ENCODE data around the gene ALKBH2. TPM values are rescaled to one million over a fixed set of nuclear protein-coding genes. Genes with fewer than 3 reads are reported as not detected.

ALKBH2 gene
- total and polyA plus RNA-seq, 2 donors from 2014 or later, result 14.7 to 18.8 TPM

DNA sequence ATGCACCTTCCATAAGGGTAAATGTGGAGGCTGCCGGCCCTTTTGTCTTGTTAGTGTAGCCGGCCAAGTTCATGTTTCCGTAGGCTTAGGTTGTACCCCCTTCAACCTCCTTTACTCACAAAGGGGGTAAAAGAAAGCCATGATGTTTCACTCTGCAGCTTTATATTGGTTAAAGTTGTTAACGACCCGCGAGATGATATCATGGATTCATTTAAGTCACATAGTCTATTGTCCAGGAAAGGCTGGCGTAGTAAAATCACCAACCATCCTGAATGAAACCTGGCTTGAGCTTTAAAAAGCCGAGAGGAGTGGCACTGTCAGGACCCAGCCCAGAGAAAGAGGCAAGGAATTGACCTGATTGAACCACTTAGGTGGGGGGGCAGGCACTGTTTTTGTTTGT is 5.4 kb upstream of the ALKBH2 start:
- Histone ChIP-seq H3K27ac (ENCODE audit: low read depth in 2 of 2, low read length in 2 of 2) (peak overlapping the region; percentile 80 to 82), H3K9me3 (ENCODE audit: control insufficient read depth in 2 of 3, insufficient read depth in 1 of 3, low read length in 3 of 3) (no peaks in the 10 kb centered on the region), H3K9ac (ENCODE audit: low read length in 3 of 3) (peak overlapping the region; percentile 66 to 80 (median 68)), H3K36me3 (ENCODE audit: control insufficient read depth in 2 of 3, insufficient read depth in 3 of 3, low read length in 3 of 3) (peaks cover 2 to 26% (median 4%) of the 10 kb centered on the region in 3 donors), H3K4me1 (ENCODE audit: control insufficient read depth in 2 of 3, insufficient read depth in 2 of 3, low read depth in 1 of 3, low read length in 3 of 3) (peaks cover 3 to 14% (median 9%) of the 10 kb centered on the region in 3 donors), H3K4me3 (ENCODE audit: low read length in 3 of 3) (peak overlapping the region; percentile 75 to 91 (median 80)), H3K27me3 (ENCODE audit: control insufficient read depth, insufficient read depth, low read length) (no peaks in the 10 kb centered on the region)
- intact Hi-C loops (cut with DNase I), result no loop called here
- no peak for TF ChIP-seq CTCF (IDR thresholded peaks at IDR 0.05; ENCODE audit: borderline replicate concordance, extremely low read depth, insufficient read depth)
- peak in 1 of 5 donors; percentile 37 for DNase-seq
- no peak for FAIRE-seq

DNA sequence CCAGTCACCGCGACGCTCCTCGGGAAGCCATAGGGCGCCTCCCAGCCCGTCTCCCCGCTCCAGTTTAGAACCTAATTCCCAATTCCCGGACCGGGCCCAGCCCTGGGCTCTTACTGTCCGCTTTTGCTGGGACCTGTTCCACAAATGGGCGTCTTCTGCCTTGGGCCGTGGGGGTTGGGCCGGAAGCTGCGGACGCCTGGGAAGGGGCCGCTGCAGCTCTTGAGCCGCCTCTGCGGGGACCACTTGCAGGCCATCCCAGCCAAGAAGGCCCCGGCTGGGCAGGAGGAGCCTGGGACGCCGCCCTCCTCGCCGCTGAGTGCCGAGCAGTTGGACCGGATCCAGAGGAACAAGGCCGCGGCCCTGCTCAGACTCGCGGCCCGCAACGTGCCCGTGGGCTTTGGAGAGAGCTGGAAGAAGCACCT is 4.9 kb upstream of the ALKBH2 start:
- H3K36me3 ChIP-seq (ENCODE audit: control insufficient read depth in 2 of 3, insufficient read depth in 3 of 3, low read length in 3 of 3), result peaks cover under 1 to 22% (median 1%) of the 10 kb centered on the region in 3 donors
- peak overlapping the region; percentile 66 to 80 (median 68) for H3K9ac ChIP-seq (ENCODE audit: low read length in 3 of 3)
- peak overlapping the region; percentile 80 to 82 for H3K27ac ChIP-seq (ENCODE audit: low read depth in 2 of 2, low read length in 2 of 2)
- peaks cover 3 to 14% (median 13%) of the 10 kb centered on the region in 3 donors for H3K4me1 ChIP-seq (ENCODE audit: control insufficient read depth in 2 of 3, insufficient read depth in 2 of 3, low read depth in 1 of 3, low read length in 3 of 3)
- intact Hi-C loops (cut with DNase I), result no loop called here
- TF ChIP-seq CTCF (IDR thresholded peaks at IDR 0.05; ENCODE audit: borderline replicate concordance, extremely low read depth, insufficient read depth), result no peak
- FAIRE-seq, result no peak
- H3K4me3 ChIP-seq (ENCODE audit: low read length in 3 of 3), result peak overlapping the region; percentile 75 to 91 (median 80)
- H3K27me3 ChIP-seq (ENCODE audit: control insufficient read depth, insufficient read depth, low read length), result no peaks in the 10 kb centered on the region
- no peaks in the 10 kb centered on the region for H3K9me3 ChIP-seq (ENCODE audit: control insufficient read depth in 2 of 3, insufficient read depth in 1 of 3, low read length in 3 of 3)
- peak in 1 of 5 donors; percentile 93 for DNase-seq

- DNase-seq (peak; percentile 98 to 99 (median 99)), FAIRE-seq (peak; percentile 61)
- TF ChIP-seq CTCF (IDR thresholded peaks at IDR 0.05; ENCODE audit: borderline replicate concordance, extremely low read depth, insufficient read depth), result no peak
- intact Hi-C loops (cut with DNase I), result no loop called here
- Histone ChIP-seq H3K9me3 (ENCODE audit: control insufficient read depth in 2 of 3, insufficient read depth in 1 of 3, low read length in 3 of 3) (no peaks in the 10 kb centered on the region), H3K36me3 (ENCODE audit: control insufficient read depth in 2 of 3, insufficient read depth in 3 of 3, low read length in 3 of 3) (peaks cover 0 to 19% (median 0%) of the 10 kb centered on the region in 3 donors), H3K4me3 (ENCODE audit: low read length in 3 of 3) (peak within 1 kb of the TSS; percentile 75 to 91 (median 80)), H3K9ac (ENCODE audit: low read length in 3 of 3) (peak within 1 kb of the TSS; percentile 66 to 80 (median 68)), H3K27ac (ENCODE audit: low read depth in 2 of 2, low read length in 2 of 2) (peak within 1 kb of the TSS; percentile 80 to 82), H3K27me3 (ENCODE audit: control insufficient read depth, insufficient read depth, low read length) (no peaks in the 10 kb centered on the region), H3K4me1 (ENCODE audit: control insufficient read depth in 2 of 3, insufficient read depth in 2 of 3, low read depth in 1 of 3, low read length in 3 of 3) (peaks cover 6 to 20% (median 18%) of the 10 kb centered on the region in 3 donors)
Measured at GRCh38 chr12:109097435-109098182, 4.3 kb upstream of the ALKBH2 start, which contains the start of gene UNG. Gene UNG (plus strand): TSS chr12:109097597. CDS start chr12:109097680, 83 bp downstream.

Data from kidney (tissue), 14 donors.